Colon (tissue), 2 donors: ENCODE data around the gene SMIM21.

Source experiments
- FAIRE-seq: peaks from 2 replicates; lab custom pipeline; 2012; peaks lifted over from hg19 to GRCh38; lab: Jason Lieb, UNC
- donor health status: control.
- donor health status: control.

Gene SMIM21

GRCh38 chr18:75427603-75428002 lies at the start of gene SMIM21:
Gene SMIM21 (minus strand): TSS chr18:75427703. CDS start chr18:75427563, 140 bp downstream.
- no peak for FAIRE-seq

DNA sequence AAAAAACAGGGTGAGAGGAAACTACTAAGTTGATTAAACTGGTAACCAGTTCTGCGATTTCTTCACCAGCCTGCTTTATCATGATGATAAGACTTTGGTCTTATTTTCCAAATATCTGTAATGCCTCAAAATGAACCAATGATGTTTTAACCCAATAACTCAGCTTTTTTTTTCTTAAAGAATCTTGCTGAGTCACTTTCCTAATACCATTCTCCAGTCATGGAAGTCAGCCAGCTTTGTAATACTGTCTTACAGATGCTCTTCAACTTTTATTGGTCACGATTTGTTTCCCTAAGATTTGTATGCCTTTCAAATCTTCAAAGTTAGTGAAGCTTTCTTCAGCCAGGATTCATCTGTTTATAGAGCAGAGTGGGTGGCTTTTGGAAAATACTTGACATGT lies 47.7 kb upstream of the SMIM21 start:
- no peak for FAIRE-seq

DNA sequence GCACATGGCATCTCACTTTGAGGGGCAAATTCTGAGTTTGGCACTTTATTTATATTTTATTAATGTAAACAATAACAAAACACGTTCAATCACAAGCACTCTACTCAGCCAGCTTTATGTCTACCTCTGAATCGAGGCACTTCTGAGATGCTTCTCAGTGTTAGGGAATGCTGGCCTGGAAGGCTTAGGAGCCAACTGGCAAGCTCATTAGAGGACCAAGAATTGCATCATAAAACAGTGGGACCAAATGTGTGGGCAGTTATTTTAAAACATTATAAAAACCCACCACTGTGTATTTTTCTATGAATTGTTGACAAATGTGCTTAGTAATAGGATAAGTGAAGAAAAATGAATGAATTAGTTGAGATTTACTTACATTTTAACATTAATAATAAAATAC lies 46.8 kb upstream of the SMIM21 start:
- FAIRE-seq: no peak

GRCh38 chr18:75473316-75473715 lies 45.8 kb upstream of the SMIM21 start:
- FAIRE-seq: no peak

DNA sequence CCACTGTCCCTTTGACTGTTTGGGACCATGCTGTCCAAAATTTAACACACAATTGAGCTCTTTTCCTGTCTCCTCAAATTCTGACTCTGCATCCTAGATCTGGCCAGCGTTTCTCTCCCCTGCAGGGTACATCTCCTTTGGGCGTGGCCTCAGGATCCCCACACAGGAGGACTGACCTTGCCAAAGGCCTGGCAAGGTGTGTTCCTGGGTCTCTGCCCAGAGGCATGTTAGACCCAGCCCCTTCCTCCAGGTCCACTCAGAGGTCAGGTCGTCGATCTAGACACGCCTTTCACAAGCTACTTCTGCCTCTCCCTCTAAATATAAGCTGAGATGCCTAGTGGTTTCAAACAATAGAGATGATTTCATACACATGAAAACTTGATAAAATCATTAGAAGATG lies 45.4 kb upstream of the SMIM21 start:
- FAIRE-seq: no peak

DNA sequence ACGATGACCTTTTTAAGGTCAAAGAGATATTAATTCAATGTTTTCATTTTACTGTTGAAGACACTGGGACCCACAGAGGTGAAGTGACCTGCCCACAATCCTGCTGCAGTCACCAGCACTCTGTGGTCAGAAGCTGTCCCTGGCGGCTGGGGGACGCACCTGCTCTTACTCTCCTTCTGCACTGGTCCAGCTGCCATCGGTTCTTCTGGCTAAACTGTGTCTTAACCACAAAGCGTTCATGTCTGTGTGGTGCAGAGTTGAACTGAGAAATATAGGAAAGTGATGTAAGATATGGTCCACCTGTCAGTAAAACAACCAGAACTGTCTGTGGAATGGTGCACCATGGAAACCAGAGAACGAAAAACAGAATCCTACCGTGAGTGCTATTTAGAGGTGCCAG lies 44.9 kb upstream of the SMIM21 start:
- FAIRE-seq: no peak

GRCh38 chr18:75471850-75472249 lies 44.3 kb upstream of the SMIM21 start:
- FAIRE-seq: no peak

DNA sequence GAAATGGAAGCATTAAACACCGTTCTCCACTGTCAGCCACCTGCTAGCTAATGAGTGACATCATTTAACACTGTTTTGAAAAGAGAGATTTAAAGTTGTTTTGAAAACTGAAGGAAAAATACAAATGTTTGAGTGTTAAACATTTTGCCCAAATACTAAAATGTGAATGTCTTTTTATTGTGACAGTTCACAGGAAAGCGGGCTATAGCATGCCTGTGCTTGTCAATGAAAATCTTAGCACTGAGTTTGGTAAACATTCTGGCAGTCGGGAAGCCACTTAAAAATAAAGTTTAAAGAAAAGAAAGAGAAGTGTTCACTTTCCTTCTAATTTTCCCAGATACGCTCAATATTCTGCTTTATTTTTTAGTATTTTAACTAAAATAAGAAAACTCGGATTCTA lies 40.3 kb upstream of the SMIM21 start:
- FAIRE-seq: no peak

DNA sequence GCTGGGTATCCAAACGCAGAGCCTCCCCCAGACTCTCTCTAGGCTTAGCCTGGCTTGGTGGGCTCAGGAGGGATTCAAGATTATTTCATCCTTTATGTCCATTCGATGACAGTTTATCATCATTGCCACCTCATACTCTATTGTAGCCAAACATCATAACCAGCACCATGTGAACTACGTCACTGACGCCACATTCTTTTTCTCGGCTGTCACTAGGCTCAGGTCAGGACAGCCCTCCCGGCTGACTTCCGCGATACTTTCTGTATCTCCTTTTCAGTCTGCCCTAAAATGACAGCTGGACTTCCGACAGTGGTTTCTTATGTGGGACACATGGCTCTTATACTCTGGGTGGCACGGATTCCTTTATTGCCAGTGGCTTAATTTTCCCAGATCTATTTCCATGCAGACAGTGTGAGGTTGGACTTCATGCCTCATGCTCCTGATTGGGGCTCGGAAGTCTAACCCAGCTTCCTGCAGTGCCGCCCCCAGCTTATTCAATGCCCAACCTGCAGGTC lies 39.8 kb upstream of the SMIM21 start:
- FAIRE-seq: no peak

DNA sequence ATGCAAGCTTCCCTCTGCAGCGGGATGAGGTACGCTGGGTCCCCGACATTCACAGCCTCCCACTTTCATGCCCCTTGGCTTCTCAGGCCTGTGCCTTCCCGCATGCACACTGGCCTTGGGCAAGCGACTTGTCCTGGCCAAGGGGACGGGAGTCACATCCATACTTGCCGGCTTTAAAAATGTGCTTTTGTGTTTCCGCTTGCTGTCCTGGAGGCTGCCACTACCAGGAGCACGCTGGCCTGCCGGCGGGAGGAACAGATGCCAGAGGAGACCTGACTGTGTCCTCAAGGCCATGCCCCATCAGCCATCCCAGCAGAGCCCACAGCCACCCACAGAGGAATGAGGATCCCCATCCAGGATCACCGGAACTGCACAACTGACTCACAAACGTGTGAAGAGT lies 36.9 kb upstream of the SMIM21 start:
- no peak for FAIRE-seq

DNA sequence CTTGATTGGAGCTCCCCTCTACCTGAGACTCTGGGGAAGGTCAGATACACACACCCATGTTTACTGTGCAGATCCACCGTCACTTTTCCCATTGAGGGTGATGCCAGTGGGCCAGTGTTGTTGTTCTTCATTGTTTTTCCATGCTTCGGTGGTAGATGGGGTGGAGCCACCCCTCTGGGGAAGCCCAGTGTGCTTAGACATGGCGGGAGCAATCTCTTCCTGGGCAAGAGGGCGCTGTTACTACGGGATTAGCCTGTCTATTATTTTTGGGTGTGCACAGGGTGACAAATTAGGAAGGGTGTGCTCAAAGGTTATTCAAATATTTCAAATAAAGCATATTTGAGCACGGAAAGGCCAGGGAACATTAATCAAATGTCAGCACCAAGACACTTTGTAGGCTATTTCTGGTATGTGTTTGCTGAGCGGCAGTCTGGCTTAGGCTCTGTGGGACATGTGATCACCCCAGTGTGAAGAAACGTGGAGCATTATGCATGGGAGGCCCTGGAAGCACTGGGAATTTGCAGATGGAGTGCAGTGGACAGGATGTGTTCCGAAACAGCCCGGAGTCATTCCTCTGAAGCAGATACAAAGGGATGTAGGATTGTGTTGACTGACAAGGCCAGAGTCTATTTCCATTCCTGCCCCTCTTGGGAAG lies 34.8 kb upstream of the SMIM21 start:
- FAIRE-seq: no peak

GRCh38 chr18:75456199-75456631 lies 28.7 kb upstream of the SMIM21 start:
- FAIRE-seq: no peak

GRCh38 chr18:75455249-75456198 lies 28.0 kb upstream of the SMIM21 start:
- no peak for FAIRE-seq

- no peak for FAIRE-seq
Observed at GRCh38 chr18:75454022-75454795, 26.7 kb upstream of the SMIM21 start.

DNA sequence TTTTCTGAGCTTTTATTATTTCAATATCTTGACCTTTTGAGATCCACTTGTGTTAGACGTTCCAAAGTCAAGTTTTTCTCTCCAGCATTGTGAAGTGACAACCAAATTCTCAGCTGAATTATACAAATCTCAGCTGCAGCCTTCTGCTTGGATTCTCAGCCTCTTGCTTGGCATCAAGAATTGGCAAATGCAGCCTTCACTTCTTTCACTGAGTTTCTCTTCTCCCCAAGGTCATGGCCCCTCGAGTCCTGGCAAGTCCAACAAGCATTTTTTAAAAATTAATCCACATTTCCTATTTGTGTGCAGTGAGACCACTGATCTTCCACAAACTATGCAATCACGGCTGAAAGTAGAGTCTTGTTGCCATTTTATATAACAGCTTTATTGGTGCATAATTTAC lies 23.4 kb upstream of the SMIM21 start:
- no peak for FAIRE-seq

- no peak for FAIRE-seq
Observed at GRCh38 chr18:75441896-75442295, 14.4 kb upstream of the SMIM21 start.

- no peak for FAIRE-seq
Observed at GRCh38 chr18:75439348-75439747, 11.8 kb upstream of the SMIM21 start.

- FAIRE-seq: no peak
Observed at GRCh38 chr18:75438891-75439290, 11.4 kb upstream of the SMIM21 start.

- FAIRE-seq: no peak
Observed at GRCh38 chr18:75437979-75438378, 10.5 kb upstream of the SMIM21 start.

GRCh38 chr18:75433098-75433497 lies 5.6 kb upstream of the SMIM21 start:
- FAIRE-seq: no peak

- no peak for FAIRE-seq
Observed at GRCh38 chr18:75429975-75430374, 2.5 kb upstream of the SMIM21 start.

DNA sequence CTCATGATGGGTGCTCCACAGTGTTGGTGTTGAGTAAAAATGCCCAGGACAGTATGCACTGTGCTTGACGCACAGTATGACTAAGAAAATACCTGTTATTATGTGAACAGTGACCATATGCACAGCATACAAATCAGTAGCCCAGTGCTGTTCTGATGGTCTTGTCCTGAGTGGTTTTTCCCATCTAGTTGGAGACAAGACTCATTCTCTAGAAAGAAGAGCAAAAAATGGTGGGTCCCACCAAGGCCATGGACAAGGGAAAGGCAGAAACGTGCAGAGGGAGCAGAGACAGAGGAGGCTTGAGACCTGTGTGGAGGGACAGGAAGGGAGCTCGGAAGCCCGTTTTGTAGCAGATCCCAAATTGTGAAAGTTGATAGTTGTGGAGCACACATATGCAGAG lies 987 bp upstream of the SMIM21 start:
- FAIRE-seq: no peak
